Measurements from ENCODE around the gene TMEM94.
"Not testable (repeated sequence)": the region's sequence is repeated elsewhere in the genome, so short reads cannot be mapped to it uniquely, and the experiment has no call there.

Gene TMEM94

DNA sequence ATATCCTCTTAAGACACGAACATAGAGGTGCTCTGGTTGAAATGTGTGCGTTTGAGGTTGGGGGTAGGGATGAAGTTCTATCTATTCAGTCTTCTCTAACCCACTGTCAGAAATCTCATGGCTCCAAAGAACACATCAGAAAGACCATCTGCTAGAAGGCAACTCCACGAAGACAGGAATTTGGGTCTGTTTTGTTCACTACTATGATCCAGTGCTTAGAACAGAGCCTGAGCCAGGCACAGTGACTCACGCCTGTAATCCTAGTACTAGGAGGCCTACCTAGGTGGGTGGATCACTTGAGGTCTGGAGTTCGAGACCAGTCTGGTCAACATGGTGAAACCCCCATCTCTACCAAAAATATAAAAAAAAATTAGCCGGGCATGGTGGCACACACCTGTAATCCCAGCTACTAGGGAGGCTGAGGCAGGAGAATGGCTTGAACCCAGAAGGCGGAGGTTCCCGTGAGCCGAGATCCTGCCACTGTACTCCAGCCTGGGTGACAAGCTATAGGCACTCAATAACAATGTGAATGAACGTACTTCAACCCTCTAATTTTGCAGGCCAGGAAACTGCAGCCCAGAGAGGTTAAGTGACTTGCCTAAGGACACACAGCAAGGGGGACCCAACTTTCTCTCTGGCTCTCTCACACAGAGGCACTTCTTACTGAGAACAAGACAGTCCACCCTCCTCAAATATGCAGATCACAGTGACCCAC, 56.6 kb downstream of the TMEM94 start:
- no peak for DNase-seq

GRCh38 chr17:75513641-75514000, 57.2 kb downstream of the TMEM94 start:
- no peak for DNase-seq

DNA sequence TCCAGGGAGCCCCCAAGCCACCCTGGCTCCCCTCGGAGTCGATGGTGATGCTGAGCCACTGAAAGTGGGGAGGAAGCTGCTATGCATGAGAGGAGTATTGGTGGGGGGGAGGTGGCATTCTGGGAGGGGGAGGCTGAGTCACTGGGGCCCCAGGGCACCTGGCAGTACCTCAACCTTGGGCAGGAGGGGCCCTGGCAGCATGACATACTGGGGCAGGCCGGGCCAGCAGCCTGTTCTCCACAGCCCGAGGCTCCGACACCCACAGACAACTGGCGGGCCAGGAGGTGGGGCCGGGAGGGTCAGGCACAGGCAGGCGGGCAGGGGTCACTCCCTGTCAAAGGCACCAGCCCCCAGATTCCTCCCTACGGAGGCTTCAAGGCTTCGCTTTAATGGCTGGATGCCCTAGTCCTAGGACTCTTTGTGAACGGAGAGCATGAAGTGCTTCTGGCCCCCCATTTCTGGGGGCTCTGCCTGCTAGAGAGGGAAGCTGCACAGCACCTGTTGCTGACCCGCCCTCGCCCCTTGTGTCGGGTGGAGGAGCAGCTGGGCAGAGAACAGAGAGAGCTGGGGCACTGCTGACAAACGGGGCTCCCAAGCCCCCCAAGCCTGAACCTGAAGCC, 58.0 kb downstream of the TMEM94 start:
- DNase-seq, result peak; percentile 28

DNA sequence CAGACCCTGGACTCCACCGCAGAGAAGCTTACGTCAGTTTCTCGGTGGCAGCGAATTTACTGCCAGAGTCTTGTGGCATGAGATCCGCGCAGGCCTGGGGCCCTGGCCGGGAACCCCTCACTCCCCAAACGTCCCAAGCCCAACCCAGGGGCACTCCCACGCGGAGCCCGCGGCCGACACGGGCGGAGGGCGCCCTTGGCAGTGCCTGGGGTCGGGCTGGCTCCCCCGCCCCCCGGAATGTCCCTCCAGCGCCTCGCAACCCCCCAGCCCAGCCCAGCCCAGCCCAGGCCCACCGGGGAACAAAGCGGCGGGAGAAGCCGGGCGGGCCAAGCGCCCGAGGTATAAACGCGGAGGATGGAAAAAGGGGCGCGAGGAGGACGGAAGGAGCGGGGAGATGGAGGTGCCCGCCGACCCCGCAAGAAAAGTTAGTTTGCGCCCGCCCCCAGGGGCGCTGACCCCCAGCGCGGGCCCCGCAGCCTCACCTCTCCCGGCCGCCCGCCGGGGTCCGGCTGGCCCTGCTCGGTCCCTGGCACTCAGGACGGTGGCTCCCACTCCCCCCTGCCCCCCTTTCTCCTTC, 58.6 kb downstream of the TMEM94 start:
- no peak for DNase-seq

- peak; percentile 80 for DNase-seq
Observed at GRCh38 chr17:75515496-75516254, 59.2 kb downstream of the TMEM94 start, which contains the start of gene CASKIN2. Gene CASKIN2 (minus strand): TSS chr17:75515537. CDS start chr17:75513804, 1,733 bp downstream.

GRCh38 chr17:75516255-75516618, 59.8 kb downstream of the TMEM94 start, which contains the start of gene TSEN54:
Gene TSEN54 (plus strand): TSS chr17:75516528. CDS start chr17:75516561, 33 bp downstream.
- peak; percentile 96 for DNase-seq

GRCh38 chr17:75516619-75517296, 60.3 kb downstream of the TMEM94 start:
- peak; percentile 40 for DNase-seq

- no peak for DNase-seq
Observed at GRCh38 chr17:75517297-75517865, 60.9 kb downstream of the TMEM94 start.

GRCh38 chr17:75518201-75518600, 61.8 kb downstream of the TMEM94 start:
- no peak for DNase-seq

GRCh38 chr17:75518983-75519537, 62.6 kb downstream of the TMEM94 start:
- DNase-seq, result no peak

- DNase-seq, result not testable (repeated sequence)
Observed at GRCh38 chr17:75520413-75520812, 64.0 kb downstream of the TMEM94 start.

GRCh38 chr17:75521290-75521689, 64.9 kb downstream of the TMEM94 start:
- DNase-seq, result no peak

DNA sequence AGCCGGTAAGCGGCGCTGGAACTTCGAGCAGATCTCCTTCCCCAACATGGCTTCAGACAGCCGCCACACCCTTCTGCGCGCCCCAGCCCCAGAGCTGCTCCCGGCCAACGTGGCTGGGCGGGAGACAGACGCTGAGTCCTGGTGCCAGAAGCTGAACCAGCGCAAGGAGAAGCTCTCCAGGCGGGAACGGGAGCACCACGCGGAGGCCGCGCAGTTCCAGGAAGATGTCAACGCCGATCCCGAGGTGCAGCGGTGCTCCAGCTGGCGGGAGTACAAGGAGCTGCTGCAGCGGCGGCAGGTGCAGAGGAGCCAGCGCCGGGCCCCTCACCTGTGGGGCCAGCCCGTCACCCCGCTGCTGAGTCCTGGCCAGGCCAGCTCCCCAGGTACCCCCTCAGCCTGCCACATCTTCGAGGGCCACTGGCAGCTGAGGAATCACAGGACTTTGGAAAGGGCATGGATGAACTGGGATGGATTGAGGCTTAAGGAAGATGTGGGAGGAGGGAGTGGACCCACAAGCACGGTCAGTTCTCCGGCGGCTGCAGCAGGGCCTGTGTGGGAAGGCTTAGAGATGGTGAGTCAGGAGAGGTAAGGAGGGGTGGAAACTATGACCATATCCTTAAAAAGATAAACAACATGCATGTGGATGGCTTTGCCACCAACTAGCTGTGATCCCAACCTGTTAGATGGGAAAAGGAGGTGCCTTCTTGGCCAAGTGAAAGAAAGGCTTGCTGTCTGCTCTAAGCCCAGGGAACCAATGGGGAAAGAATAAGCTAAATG, 65.7 kb downstream of the TMEM94 start:
- DNase-seq, result no peak

DNA sequence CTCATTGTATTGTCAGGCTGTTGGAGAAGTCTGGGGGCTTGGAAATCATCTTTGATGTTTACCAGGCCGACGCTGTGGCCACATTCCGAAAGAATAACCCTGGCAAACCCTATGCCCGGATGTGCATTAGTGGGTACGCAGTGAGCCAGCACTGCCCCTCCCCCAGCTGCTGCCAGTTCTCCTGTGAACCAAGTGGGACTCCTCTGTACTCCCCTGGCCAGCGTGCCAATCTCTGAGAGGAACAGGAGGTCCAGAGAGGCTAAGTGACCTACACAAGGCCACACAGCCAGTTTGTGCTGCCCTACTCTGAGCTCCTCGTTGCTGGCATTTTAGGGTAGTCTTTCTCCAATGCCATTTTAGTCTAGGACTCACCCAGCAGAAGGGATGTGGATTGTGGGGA, 67.2 kb downstream of the TMEM94 start:
- DNase-seq, result no peak

DNA sequence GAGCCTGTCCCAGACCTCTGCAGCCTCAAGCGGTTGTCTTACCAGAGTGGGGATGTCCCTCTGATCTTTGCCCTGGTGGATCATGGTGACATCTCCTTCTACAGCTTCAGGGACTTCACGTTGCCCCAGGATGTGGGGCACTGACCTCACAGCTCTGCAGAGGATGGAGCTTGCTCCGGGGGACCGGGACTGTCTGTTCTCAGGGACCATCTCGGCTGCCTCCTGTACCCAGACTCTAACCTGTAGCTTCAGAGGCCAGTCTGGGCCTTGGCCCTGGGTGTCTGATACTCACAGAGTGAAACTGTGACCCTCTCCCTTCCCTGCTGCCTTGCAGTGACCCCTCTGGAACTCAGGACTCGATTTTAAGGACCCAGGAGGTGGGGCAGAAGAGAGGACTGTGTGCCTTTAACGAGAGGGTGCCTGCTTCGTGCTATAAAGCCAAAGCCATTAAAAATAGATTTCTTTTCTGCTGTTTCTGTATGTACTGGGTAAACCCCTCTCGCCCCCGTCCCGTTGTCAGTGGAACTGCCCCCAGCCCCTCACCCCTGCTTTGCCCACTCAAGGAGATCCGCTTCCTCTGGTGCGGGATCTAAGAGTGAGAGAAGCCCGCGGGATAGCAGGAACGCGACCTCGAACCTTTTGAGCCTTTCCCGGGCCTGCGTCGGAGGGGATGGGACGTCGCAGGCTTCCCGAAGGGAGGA, 68.0 kb downstream of the TMEM94 start:
- DNase-seq, result no peak

DNA sequence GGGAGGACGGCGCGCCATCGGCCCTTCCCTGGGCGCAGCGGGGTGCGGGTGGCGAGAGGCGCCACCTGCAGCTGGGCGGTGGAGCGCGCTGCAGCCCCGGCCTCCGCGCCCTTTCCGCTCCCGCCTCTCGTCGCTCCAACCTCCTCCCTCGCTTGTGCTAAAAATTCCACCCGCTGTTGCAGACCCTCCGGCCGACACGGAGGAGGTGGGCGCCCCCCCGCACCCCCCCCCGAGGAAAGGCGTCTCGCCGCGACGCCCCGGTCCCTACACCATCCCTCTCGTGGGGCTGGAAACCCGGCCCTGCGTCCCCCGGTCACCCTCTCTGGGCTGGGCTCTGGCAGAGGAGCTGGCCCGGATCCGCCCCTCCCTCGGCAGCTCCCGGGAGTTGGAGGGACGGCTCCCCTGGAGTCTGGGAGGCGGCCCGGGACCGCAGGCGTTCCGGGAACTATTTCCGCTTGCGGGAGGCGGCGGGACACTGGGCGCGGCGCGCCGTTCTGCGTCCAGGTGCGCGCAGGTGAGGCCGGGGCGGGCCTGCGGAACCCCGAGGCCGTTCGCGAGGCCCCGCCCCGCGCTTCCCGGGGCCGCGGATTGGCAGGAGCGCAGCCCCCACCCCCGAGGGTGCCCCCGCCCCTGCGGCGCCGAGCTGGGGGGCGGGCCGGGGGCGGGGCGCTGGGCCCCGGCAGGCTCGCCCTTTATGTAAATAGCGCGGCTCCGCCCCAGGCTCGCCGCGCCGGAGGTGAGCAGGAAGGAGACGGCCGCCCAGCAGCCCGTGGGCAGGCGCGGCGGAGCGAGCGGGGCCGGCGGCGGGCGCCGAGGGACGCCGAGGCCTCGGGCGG, 68.8 kb downstream of the TMEM94 start, which contains the start of gene LLGL2:
Gene LLGL2 (plus strand): TSS at position 728 of the 836 bp plus-strand sequence. CDS start 17,730 bp downstream, outside the sequence.
- peak; percentile 83 for DNase-seq

DNA sequence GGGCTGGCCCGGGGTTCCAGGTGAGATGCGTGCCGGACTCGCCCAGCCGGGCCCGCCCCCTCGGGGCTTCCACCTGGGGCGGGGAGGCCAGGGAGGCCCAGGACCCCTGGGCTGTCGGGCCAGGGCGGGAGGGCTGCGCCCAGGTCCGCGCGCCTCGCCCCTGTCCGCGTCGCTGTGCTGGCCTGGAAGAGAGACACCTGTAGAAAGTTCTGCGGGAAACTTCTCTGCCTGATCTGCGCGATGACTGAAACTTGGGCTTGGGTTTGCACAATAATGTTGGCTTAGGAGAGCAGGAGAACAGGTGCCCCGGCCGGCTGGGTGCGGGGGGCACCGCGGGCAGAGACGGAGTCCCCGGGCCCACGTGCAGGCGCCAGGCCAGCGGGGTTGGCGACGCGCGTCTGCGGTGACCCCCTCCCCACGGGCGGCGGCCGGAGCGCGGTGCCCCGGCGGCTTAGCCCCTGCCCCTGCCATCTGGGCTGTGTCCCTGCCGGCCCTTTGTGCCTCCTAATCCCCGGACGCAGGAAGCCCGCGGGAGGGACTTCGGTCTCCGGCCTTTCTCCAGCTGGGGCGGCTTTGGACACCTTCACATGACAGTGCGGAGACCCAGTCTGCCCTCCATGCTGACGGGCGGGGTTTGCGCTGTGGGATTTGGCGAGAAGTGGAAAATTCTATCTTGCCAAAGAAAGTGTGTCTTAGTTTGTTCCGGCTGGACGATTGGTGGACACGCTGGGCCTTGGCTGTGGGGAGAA, 69.5 kb downstream of the TMEM94 start:
- no peak for DNase-seq

- DNase-seq, result no peak
Observed at GRCh38 chr17:75526555-75527270, 70.3 kb downstream of the TMEM94 start.

Measured in activated CD8-positive, alpha-beta memory T cell treated with anti-CD3 and anti-CD28 coated beads, Interleukin-2, amount 50 U/mL, for 4 hours (primary cell).